ENCODE data around the gene FAS.

The FAS gene

DNA sequence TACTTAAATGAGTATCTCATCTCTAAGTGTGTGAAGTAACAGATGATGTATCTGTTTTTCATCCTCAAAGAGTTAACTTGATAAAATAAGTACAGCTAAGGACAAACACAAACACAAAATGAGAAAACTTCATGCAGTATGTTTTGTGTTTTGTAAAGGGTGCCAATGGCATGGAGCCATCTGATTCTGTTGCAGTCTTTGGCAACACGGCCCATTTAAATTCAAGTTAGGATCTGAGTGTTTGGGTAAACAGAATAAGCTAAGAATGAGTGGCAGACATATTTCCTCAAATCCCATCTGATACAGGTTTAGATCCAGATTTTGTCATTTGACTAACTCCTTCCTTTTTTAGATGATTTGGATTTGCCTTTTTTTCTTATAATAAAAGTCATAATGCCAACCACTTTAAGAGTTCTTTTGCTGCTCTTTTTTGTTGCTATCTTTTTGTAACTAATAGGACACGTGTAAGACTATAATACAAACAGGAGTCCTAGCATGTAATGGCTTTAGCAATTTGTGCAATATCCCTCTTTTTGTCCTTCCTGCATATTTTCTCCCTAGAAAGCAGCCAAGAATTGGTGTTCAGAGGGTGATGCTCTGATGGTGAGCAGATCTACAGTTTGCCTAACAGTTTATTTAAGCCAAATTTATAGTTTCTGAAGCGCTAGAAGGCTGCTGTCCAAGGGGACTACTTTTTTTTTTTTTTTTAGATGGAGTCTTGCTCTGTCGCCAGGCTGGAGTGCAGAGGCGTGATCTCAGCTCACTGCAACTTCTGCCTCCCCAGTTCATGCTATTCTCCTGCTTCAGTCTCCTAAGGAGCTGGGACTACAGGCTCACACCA, 19.2 kb upstream of the FAS start:
- peak; percentile 41 for FAIRE-seq

DNA sequence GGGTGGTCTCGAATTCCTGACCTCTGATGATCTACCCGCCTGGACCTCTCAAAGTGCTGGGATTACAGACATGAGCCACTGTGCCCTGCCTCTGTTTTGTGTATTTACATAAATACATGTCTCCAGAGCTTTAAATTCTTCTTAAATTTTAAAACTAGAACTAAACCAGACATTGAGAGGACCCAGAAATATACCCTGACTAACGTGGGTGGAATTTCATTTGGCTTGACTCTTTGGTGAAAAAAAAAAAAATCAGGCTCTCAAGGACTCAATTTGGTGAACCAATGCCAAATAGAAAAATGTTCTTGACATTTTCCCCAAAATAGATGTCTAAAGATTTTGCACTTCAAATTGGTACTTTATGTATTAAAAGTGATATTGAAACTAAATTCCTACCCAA, 16.6 kb upstream of the FAS start:
- FAIRE-seq, result no peak

DNA sequence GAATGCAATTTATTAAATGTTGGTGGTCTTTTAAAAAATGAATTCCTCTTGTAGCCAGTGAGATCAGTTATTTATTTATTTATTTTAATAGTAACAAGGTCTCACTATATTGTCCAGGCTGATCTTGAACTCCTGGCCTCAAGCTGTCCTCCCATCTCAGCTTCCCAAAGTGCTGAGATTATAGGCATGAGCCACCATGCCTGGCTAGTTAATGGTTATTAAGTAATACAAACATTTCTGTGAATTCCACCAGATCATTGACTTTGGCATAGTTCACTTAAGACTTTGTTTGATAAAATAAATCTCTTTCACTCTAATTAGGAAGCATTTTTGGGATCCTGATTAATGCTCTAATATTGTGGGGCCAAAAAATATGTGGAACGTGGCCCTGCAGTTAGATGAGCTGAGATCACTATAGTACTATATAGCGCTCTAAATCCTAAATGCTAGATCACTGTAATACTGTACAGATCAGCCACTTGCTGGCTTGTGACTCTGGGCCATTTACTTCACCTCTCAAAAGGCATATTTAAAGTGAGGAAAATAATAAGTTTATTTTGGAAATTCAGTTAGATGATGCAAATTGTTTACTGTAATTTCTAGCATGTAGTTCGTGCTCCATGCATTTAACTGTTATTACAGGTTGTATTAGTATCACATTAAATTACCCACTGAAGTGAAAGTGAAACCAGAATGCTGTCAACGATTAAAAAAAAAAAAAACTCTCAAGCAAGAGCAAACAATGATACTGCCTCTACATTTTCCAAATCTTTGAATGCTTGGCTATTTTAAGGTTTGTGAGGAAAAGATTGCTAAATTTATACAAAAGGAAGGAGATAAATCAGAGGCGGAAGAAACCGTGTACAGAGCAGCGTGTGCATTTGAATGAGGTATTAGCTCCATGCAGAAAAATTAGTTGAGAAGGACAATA, 15.9 kb upstream of the FAS start:
- peak; percentile 90 for FAIRE-seq

DNA sequence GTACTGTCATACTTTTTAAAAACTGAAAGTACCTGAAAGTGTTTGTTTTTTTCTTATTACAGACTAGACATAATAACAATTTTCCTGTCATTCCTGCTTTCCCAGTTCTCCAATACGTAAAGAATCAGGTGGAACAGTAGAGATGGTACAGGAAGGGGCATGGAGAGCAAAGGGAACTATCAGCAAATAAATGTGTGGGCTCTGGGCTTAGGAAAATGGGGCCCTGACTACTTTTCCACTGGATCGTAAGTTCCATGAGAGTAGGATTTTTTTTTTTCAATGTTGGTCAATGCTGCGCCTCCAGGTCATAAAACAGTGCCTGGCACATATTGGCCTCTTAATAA, 15.2 kb upstream of the FAS start:
- FAIRE-seq, result no peak

DNA sequence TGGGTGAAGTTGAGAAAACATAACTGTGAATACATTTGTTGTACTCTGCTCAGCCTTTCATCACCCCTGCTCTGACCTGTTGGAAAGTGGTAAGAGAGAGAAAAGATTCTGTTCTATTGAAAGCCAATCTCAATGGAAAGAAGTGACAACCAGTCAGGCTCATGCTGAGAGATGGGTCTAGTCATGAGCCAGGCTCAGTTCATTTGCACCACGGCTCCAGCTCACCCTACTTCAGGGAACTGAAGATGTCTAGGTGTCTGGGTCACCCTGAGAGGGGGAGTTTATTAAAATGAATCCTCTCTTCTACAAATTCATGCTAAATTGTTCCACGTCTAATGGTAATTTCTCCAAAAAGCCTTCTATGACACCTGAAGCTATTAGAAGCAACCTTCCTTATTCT, 12.1 kb upstream of the FAS start:
- FAIRE-seq, result no peak

DNA sequence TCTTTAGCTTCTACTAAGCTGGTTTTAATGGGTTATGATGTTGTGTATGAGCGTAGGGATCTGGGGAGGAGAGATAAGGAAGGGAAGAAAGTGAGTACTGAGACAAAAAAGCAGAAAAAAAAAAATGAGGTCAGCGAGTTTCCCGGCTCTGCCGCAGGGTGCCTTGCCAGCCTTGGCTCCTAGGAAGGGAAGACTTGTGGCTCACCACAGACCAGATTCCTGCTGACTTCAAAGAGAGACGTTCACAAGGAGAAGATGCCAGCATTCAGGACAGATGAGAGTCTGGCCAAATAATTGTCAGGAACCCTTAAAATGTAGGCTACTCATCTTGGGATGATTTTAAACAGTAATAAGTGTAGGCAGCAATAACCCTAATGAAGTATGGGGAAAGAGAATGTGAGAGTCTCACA, 11.4 kb upstream of the FAS start:
- FAIRE-seq, result no peak

DNA sequence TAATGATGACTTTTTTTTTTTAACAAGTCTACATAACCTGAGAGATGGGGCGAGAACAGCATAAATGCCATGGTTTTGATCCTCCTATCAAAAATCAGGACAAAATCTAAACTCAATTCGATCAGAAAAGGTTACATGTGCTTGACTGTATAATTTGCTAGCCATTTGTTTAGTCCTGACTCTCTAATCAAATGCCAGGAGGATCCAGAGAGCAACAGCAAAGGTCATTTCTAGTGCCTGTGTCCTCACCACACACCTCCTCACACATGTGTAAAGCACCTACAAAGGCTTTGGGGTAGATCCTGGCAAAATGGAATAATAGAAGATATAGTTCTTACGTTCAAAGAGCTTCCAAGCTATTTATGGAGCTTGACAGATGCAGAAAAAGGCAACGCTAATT, 11.0 kb upstream of the FAS start:
- no peak for FAIRE-seq

DNA sequence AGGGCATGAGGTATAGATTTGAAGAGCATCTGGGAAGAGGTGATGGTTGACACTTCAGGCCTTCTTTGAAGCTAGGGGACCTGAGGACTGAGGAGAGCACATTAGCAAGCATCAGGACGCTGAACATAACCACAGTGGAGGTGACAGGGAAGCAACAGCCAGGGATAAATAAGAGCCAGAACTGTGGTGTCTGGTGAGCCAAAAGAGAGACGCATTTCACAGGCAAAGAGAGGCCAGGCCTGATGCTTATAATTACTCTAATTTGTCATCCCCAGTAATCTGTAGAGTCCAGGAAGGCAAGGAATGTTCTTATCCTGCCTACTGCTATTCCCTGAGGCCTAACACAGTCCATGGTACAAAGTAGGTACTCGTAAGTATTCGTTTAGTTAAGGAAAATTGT, 10.4 kb upstream of the FAS start:
- FAIRE-seq, result no peak

DNA sequence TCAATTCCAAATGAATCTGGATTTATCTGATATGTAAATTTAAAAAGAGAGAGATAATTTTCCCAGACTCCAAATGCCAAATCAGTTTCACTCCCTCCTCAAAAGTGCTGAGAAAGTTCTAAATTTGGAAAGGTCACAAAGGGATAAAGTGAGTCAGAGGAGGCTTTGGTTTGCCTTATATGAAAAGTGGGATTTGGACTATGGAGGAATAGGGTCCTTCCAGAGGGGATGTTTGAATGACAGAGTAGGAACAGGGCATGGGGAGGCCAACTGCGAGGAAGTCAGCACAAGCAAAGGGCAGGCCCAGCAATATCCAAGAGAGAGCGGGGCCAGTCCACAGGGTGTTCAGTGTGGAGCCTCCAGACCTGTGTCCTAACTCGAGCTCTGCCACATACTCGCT, 9.8 kb upstream of the FAS start:
- FAIRE-seq, result no peak

DNA sequence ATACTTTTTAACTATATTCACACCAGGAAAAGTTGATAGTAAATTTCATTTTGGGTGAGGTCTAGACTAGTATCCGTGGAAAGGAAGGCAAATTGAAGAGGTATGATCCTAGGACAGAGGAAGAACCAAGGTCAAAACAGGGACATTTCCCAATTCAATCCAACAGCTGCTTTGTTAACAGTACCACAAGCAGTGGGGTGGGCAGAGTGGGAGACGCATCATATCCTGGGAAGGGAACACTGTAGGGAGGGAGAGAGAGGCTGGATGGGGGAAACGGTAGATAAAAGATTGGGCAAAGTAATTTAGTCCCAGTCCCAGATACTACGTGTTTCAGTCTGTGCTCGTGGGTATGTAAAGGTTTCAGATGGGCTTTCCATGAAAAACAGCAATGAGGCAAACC, 9.2 kb upstream of the FAS start:
- no peak for FAIRE-seq

DNA sequence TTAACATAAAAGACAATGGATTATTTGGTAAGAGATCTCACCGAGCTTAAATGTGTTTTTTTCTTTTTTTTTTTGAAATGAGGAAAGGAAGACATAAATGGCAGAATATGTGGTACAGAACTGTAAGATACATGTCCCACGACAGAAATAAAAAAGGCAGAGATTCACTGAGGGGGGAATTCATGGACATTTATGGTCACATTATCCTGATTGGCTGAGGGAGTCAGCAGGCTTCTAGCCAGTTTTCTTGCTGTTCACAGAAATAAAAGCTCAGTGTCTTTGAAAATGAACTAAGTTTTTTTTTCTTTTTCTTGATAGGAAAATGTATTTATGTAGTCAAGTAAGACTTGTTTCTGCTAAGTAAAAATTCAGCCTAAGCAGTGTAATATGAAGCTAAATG, 8.2 kb upstream of the FAS start:
- peak; percentile 35 for FAIRE-seq

DNA sequence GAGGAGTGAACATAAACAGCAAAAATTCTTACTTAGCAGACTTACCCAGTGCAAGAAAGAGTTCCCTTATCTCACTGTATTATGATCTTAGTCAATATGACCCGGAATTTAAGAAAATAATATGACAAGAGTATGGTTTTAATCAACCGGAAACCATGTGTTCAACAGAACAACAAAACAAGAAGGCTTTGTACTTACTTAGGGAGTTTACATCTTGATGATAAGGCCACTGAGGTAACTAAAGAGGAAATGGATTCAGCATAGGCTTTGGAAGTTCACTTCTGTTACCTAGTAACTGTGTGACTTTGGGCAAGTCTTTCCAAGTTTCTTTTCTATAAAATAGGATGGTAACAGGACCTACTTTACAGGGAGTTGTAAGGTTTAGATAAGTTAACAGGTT, 7.4 kb upstream of the FAS start:
- FAIRE-seq, result peak; percentile 62

DNA sequence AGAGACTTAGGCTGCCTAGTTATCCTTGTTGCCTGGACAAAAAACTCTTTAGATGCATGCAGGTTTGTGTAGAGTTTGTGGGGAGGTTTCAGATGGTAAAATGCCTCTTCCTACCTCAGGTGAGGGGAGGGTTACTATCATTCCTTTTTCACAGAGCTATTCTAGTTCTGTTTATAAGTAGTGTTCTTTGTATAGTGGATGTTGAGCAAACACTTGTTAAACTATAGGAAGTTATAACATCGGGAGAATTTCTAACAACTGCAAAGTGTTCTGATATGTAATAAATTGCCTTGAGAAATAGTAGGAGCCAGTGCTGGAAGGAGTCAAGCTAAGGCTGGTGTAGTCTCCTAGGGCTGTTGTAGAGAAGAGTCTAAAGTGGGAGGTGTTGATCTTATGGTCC, 6.7 kb upstream of the FAS start:
- FAIRE-seq, result no peak

DNA sequence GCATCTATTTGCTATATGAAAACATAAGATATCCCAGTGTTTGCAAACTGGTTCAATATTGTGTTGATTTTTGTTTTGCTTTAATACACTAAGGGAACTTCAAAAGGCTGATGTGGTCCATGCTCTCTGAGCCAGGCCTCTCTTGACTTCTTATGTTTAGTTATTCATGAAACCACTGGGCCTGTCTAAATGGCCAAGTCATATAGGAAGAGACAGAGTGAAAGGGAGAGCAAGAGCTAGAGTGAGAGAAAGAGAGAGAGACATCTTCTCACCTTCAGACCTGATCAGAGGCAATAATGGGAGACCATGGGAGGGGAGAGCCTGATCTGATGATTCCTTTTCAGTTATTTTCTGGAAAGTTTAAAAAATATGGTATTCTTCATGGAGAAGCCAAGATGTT, 6.1 kb upstream of the FAS start:
- no peak for FAIRE-seq

DNA sequence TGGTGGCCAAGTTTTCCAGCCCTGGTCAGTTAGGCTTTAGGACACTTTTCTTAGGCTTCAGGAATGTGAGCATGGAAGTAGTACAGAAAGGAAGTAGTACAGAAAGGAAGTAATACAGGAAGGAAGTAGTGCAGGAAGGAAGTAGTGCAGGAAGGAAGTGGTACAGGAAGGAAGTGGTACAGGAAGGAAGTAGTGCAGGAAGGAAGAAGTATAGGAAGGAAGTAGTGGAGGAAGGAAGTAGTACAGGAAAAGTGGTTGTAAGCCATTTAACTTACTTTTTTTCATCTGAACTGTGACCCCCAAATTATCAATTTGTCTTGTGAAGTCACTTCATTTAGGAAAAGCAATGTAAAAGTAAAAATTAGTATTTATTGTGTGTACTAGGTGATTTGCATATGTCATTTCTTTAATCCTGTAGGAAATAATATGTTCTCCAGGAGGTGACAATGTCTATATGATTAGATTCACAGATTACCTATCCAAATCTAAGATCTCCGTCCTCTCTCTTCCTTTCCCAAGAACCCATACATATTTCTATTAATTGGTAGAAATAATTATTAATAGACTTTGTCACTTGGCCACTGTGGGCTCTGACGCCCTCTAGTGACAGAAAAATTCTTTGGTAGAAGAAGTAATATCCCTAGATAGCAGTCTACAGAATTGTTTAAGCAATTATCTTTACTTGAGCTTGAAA, 3.9 kb upstream of the FAS start:
- FAIRE-seq, result peak; percentile 92

DNA sequence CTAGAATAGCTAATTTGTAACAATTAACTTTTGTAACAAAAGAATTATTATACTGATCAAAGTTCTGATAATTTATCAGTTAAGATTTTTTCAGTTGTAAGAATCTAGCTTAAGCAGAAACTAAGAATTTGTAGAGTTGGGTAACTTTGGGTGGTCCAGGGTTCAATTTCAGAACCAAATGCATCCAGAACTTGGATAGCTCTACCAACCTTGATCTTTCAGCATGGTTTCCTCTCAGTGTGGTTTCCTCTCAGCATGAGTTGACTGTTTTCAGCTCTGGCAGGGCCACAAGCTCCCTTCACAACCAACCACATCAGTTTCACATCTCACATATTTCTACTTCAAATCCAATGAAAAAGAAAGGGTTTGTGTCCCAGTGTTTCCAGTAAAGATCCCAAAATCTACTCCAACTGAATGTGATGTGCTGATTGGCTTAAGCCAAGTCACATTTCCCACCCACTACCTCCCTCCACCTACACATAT, 3.3 kb upstream of the FAS start:
- FAIRE-seq, result no peak

DNA sequence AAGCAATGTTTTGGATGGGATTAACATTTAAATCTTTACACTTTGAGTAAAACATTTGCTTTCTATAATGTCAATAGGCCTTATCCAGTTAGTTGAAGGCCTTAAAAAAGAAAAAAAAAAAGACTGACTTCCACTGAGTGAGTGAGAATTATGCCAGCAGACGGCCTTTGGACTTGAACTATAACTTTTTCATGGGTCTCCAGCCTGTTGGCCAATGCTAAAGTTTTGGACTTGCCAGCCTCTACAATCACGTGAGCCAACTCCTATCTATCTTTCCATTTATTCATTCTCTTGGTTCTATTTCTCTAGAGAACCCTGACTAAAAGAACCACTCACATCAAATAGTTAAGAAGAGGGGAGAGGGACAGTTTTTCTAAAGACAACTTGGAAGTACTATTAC, 2.8 kb upstream of the FAS start:
- no peak for FAIRE-seq

DNA sequence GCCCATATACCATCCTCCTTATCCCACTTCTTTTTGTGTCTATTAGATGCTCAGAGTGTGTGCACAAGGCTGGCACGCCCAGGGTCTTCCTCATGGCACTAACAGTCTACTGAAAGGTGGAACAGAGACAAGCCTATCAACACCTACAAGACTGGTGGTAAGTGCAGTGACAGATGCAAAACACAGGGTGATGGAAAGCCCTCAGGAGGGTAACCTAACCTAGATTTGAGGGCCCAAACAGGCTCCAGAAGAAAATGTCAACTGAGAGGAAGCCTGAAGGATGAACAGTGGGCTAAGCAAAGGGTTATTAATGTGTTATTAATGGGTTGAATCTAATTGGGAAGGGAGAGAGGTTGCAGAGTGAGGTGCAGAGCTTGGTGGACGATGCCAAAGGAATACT, 1.2 kb upstream of the FAS start:
- FAIRE-seq, result no peak

DNA sequence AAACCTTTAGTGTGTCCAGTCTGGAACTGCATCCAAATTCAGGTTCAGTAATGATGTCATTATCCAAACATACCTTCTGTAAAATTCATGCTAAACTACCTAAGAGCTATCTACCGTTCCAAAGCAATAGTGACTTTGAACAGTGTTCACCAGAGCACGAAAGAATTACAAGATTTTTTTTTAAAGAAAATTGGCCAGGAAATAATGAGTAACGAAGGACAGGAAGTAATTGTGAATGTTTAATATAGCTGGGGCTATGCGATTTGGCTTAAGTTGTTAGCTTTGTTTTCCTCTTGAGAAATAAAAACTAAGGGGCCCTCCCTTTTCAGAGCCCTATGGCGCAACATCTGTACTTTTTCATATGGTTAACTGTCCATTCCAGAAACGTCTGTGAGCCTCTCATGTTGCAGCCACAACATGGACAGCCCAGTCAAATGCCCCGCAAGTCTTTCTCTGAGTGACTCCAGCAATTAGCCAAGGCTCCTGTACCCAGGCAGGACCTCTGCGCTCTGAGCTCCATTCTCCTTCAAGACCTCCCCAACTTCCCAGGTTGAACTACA, 694 bp upstream of the FAS start:
- FAIRE-seq, result peak; percentile 86

DNA sequence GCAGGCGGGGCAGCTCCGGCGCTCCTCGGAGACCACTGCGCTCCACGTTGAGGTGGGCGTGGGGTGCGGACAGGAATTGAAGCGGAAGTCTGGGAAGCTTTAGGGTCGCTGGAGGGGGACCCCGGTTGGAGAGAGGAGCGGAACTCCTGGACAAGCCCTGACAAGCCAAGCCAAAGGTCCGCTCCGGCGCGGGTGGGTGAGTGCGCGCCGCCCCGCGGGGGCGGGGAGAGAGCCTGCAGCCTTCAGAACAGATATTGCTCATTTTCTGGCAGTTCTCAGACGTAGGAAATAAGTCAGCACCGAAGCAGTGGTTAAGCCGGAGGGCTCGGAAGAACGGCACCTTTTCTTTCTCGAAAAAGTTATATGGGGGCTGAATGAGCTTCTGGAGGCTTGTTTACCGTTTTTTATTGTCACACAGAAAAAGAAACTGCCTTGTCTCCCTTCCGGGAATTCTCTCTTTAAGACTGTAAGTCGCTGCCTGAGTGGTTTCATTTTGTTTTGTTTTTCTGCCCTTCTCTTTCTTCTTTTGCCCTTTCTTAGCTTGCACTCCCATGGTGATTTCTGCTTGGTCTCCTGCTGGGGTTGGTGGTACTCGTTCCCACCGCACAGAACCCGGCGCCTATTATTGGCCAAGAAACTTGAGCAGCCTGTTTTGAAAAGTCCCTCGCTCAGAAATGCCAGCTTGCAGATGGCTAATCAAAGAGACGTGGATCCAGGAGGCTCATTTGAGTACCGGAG, 732 bp downstream of the FAS start:
- no peak for FAIRE-seq

DNA sequence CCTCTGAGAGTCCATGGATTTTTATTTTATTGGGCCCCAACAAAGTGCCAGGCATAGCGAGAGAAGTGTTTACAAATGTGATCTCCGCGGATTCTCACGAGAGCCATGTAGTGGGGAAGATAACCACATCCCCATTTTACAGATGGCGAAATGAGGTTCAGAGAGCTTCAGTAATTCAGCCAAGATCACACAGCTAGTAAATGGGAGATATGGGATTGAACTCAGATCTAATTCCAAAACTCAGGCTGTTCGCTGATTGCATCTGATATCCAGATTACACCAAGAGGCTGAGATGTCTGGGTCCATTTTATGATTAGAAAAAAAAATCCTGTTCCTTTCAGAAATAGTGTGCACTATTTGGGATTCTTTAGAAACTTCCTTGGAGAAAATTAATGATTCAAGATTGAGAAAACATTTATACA, 1.3 kb downstream of the FAS start:
- no peak for FAIRE-seq

DNA sequence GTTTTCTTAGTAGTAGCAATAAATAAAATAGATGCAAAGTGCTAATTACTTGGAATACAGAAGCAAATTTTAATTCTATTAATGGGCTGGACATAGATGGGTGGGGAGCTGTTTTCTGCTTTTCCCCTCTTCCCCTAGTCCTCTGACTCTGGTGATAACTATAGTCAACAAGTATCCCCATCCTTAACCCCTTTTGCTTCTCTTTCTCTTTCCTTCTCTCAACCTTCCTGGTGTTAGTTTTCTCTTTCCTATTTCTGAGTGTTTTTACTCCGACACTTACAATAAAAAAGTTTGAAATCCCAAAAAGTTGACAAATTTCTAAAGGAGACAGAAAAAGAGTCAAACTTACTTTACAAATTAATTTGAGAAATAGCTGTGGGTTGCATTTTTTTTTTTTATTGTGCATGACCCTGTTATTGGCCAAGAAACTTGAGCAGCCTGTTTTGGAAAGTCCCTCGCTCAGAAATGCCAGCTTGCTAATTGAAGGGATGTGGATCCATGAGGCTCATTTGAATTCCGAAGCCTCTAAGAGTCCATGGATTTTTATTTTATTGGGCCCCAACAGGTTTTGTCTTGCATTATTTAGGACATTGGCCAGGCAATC, 2.4 kb downstream of the FAS start:
- FAIRE-seq, result peak; percentile 50

All from endometrium (tissue), 2 donors.